Measurements from ENCODE around the gene MS4A10. TPM values are rescaled to one million over a fixed set of nuclear protein-coding genes. Genes with fewer than 3 reads are reported as not detected.

Gene MS4A10
- polyA plus RNA-seq, 12 donors, result not detected

DNA sequence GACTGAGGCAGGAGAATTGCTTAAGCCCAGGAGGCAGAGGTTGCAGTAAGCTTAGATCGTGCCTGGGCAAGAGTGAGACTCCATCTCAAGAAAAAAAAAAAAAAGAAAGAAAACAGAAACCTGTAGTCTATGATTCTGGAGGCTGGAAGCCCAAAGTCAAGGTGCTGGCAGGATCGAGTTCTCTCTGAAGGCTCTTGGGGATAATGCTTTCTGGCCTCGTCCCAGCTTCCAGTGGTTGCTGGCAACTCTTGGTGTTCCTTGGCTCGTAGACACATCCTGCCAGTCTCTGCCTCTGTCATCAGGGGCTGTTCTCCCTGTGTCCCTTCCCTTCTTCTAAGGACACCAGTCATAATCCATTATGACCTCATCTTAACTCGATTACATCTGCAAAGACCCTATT, 40.0 kb downstream of the MS4A10 start:
- DNase-seq, result no peak

DNA sequence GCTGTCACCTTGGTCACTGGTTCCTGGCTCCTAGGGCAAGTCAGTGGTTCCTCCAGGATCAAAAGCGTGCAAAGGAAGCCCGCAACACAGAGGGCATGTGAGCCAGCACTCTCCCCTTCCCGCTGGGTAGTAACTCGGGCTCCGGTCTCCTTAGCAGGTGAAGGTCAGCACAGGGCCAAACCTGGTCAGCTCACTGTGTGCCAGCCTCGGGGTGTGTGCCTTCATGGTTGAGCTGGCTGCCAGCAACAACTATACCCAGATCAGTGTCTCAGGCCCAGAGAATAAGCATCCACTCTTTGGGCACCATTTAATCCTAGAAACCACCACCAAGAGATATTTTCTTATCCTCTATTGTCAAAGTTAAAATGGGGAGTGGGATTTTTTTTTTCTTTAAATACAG, 40.7 kb downstream of the MS4A10 start:
- no peak for DNase-seq

DNA sequence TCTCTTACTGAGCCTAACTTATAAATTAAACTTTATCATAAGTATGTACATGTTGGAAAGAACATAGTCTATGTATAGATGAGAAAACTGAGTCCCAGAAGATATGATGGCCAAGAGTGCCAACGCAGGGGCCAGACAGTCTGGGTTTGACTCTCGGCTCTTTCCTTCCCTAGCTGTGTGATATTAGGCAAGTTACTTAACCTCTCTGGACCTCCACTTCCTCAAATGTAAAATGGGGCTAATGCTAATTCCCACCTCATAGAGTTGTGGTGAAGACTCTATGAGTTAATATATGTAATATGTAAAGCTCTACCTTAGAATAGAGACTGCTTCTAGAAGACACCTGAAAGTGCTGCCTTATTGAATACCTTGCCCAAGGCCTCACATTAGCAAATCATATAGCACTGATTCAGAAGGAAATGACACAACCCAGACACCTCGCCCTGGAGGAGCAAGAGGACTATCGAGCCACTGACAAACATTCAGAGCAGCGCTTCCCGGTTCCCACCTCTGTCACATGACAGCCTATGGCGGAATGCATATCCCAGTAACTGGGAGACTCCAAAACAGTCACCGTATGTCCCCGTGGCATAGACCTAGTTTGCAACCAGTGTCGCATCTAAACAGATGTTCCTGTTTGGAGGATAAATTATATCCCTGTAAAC, 45.5 kb downstream of the MS4A10 start:
- DNase-seq, result no peak

DNA sequence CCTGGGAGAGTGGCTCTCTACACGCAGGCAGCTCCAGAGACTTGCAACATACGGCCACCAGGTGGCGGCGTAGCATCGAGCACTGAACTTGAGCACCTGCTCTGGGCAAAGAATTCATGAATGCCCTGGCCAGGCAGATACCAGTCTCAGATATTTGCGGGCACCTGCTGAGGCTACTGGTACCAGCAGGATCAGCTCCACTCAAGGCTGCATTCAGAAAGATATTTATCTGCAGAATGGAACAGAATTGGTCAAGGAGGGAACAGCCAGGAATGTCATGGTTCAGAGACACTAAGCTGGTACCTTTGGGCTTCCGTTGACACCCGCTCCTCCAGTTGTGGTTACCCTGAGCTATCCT, 46.0 kb downstream of the MS4A10 start:
- DNase-seq, result peak; percentile 81

DNA sequence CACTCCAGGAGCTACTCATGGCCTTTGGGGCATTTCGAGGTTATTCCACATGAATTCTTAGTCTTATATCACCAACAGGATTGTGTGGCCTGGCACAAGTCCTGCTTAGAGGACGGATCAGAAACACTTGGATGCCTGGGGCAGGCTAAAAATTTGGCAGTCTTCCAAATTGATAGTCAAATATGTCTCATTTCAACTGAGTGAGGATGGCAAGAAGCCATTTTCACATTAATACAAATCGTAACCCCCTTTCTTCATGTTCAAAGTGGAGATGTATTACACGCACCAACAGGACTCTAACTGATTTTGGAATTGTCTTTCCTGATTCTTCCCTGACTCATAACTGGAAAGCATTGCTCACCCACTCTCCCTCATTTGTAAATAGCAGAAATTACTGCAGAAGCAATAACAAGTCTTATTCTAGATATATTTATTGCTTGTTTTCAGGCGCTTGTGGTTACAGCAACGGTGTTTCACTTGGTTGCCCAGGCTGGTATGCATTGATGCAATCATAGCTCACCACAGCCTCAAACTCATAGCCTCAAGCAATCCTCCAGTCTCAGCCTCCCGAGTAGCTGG, 46.5 kb downstream of the MS4A10 start:
- no peak for DNase-seq

DNA sequence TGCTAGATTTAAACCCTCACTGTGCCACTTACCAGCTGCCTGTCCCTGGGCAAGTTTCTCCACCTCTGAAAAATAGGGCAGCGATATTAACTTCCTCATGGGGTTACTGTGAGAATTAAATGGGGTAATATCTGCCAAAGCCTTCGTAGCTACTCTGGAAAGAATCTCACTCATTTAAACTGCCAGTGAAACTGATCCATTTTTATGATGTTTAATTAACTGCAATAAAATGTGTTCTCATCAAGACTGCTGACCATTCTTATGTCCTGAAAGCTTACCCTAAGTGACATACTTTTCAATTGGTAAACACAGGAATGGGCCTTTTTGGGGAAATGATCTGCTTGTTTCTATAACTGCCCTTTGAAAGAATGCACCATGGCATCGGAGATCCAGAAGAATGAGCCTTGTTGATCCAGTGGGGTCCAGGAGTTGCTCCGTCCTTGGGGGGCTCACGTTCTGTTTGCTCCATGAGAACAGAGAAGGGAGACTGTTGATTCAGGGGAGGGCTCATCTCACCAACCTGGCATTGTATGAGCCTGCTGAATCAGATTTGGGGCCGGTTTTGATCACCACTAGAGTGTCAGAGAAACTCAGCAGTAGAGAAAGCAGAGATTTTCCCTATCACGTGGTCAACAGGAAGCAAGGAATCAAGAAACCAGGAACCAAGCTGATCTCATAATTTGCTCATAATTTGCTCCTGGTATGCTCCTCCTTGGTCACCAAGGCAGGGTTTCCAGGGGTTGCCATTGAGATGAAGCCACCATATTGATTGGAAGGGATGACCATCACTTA, 49.8 kb downstream of the MS4A10 start:
- DNase-seq, result no peak

DNA sequence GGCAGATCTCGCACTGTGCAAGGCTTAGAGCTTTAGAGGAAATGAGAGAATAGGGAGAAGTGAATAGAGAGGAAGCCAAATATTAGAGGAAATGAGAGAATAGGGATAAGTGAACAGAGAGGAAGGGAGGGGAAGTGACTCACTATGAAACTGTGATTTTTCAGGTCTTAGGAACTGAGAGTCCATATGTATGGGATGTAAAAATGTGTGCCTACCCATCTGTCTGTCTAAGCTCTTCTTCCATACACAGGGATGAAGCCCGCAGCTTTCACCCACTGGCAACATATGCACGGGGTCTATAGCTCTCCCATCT, 50.4 kb downstream of the MS4A10 start:
- no peak for DNase-seq

DNA sequence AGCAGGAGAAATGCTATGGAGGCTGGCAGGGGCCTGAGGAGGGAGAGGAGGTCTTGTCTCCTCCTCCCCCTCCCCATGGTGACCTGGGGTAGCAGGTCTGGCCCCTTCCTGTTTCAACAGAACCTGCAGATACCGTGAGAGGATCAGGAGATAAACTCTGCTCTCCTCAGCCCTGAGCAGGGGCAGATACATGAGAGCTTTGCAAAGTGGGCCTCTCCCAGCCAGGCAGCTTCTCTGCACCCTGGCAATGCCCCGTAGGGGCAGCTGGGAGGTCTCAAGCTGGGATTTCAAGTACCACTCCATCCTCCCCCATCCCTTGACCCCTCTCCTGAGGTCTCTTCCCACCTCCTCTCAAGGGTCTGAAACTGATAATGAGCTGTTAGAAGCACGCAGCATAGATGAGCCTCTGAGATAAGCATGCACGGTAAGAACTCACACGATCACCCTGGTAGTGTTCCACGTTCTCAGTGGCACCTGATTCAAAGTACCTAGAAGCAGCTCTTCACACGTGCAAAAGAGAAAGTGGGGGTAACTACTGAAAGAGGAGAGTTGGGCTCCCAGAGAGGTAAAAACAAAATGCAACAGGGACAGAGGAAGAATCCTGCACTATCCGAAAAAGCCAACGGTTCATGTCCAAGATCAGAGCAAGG, 51.9 kb downstream of the MS4A10 start:
- DNase-seq, result no peak

DNA sequence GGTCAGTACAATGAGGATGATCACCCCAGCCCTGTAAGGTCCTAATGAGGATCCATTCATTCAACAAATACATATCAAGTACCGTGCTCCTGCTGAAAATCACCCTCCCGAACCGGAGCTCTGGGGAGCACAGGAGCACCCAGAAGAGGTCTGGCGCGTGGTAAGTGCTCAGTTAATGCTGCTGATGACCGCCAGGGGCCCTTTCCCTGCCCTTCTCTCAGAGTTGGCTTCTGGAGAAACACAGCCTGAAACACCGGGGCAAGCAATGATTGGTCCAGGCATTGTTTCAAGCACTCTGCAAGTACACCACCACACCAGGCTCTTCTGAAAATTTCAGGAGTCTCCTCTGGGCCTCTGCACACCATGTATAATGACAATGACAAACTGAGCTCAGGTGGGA, 53.0 kb downstream of the MS4A10 start:
- DNase-seq, result no peak

DNA sequence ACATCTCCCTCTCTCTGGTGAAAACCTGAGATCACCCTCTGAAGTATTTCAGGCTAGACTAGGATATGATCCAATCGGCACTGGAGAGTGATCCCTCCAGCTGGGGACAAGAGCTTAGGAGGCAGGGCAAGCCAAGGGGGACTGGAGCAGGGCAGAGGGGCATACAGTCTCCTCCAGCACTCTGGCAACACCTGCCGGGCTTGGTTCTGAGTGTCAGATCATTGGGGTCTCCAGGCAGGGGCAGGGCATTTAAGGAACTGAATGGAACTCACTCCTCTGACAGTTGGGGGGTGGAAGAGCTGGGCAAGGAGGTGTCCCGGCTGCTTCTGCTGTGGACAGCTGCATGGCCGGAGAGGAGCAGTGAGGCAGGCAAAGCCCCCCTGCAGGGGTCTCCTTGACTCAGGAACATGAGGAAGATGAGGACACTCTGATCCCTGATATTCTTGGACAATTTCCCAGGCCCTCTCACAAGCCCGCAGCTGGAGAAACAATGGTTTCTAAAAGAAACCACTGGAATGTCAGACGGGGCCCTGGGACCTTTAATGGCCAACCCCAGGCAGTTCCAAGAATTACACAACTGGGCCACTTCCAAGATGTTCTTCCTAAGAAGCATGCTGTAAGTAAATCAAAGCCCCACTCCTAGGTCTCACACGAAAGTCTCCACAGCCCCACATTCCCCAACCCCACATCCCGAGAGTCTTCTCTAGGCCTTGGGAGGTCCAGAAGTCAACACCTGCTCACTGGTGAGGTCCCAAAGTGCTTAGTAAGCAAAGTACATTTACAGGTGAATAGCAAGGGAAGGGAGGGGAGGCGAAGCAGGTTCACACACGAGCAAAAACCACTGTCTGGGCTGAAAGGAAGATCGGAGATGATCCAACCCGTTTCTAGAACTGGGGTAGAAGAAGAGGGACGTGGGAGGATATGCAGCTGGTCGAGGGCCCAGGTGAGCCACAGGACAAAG, 55.6 kb downstream of the MS4A10 start:
- peak; percentile 88 for DNase-seq

DNA sequence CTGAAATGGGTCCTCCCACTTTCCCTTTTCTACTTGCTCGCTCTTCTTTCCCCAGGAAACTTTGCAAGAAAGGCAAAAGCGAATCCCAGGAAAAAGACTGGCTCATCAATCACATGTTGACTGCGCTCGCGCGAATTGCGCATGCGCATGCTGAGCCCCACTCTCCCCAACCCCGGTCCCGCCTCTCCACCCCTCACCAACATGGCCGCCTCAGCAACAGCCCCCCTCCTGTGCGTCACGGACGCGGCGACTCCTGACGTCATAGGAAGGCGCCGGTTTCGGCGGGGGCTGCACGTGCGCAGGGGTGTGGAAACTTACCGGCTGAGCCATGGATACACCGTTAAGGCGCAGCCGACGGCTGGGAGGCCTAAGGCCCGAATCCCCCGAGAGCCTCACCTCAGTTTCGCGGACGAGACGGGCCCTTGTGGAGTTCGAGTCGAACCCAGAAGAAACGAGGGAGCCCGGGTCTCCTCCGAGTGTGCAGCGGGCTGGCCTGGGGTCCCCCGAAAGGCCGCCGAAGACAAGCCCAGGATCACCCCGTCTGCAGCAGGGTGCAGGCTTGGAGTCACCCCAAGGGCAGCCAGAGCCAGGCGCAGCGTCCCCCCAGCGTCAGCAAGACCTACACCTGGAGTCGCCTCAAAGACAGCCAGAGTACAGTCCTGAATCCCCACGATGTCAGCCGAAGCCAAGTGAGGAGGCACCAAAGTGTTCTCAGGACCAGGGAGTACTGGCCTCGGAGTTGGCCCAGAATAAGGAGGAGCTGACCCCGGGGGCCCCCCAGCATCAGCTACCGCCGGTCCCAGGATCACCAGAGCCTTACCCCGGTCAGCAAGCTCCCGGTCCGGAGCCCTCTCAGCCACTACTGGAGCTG, 56.9 kb downstream of the MS4A10 start, which contains the start of gene CCDC86:
TSS of gene CCDC86 (plus strand) at position 317 of the 871 bp plus-strand sequence. CDS start at position 329, 12 bp downstream.
- DNase-seq, result peak; percentile 99

DNA sequence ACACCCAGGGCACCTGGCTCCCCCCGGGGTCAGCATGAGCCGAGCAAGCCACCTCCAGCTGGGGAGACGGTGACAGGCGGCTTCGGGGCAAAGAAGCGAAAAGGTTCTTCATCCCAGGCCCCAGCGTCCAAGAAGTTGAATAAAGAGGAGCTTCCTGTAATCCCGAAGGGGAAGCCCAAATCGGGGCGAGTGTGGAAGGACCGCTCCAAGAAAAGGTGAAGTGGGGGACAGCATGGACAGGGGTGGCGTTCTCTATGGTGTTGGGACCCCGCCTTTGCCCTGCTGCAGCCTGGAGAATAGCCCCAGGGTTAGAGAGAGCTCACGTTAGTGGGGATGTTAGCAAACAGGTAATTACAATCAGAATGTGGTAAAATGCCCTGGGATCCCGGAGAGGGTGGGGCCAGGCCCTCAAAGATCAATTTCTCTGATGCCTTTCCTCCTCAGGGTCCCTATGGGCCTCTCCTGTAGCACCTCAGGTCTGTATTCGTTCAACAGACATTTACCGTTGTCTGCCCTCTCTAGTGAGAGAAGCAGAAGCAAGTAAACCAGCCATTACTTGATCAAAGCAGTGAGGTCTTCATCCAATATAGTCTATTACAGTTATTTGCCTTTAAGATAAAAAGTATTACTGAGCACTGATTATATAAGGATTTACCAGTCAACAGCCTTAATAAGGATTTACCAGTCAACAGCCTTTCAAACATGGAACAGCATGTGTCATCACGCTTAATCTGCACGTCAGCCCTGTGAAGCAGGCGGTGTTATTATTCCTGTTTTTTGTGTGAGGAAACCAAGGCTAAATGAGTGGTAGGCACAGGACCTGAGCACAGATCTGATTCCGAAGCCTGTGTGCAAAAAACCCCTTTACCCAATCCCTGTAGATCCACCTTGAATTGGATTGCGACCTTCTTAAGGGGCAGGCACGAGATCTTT, 57.8 kb downstream of the MS4A10 start:
- no peak for DNase-seq

DNA sequence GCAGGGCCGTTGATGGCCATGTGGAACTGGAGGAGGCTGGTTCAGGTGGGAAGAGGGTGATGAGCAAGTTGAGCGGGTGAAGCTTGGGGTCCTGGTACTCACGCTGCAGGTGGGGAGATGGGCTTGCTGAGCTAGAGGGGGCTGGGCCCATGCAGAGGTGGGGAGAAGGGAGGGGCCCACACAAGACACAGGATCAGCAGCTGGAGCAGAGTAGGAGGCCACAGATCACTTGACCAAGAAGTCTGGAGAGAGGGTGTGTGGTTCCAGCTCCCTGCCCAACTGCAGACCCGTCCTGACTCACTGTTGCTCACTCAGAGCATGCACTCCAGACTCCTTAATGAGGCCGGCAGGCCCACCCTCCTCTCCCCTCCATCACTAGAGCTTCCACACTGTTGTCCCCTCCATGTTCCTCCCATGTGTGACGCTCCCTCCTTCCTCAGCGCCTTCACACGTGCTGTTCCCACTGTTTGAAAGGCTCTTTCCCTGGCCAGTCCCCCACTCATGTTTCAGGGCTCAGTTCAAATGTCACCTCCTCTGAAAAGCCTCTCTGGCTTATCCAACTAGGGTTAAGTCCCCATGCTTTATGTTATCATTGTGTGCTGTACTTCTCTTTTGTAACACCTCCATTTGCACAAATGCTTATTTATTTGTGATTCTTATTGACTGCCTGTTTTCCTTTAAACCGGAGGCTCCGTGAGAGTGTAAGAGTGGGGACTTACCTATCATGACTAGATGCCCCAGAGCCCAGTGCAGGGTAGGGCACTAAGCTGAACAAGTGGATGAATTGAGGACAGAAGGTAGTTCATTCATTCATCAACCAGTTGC, 59.1 kb downstream of the MS4A10 start:
- no peak for DNase-seq

DNA sequence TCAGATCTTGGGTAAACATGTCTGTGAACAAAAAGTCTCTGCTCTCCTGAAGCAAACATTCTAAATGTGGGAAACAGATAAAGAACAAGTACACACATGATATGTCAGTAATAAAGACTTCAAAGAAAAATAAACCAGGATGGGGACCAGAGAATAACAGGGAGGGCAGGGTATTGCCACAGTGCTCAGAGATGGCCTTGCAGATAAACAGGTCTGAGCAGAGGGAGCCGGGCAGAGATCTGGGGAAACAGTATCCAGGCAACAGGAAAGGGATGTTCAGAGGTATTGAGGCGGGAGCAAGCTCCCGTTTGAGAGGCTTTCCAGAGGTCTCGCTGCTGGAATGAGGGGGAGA, 59.7 kb downstream of the MS4A10 start:
- no peak for DNase-seq

DNA sequence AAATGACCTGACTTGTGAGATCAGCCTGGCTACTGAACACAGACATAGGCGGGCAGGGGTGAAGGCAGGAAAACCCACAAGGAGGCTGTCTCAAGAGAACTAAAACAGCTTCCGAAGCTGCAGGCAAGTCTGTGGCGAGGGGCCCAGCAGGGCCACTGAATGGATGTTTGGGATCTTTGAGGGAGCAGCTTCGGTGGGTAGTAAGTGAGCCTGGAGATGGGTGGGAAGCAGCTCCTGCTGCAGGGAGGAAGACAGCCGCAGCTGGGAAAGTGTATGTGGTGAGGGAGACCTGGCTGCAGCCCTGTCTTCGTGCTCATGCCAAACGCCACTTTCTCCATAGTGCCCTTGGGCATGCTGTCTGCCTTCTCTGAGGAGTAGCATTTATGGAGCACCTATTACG, 60.2 kb downstream of the MS4A10 start:
- no peak for DNase-seq

DNA sequence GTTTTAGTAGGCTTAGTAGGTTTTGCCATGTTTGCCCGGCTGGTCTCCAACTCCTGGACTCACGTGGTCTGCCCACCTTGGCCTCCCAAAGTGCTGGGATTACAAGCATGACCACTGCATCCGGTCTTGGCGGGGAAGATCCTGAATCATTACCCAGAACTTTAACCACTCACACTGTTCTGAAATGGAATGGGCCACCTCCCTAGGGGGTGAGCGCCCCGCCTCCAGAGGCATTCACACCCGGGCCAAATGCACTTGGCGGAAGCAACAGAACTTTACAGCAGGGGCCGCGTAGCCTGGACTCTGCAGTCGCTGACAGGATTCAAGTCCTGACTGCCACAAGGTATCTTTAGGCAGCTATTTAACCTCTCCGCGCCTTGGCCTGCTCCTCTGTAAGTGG, 62.1 kb downstream of the MS4A10 start:
- no peak for DNase-seq

DNA sequence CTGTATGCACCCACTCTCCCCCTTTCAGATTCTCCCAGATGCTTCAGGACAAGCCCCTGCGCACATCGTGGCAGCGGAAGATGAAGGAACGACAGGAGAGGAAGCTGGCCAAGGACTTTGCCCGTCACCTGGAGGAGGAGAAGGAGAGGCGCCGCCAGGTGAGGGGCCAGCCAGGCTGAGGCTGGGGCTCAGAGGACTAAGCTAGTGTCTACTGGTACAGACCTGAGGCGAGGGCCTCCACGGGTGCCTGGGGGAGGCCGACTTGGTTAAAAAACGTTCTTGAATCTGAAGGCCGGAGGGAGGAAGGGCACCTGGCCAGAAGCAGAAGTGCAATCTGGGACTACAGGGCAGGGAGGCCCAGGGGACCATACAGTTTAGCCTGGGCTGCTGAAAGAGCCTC, 62.8 kb downstream of the MS4A10 start:
- DNase-seq, result no peak

DNA sequence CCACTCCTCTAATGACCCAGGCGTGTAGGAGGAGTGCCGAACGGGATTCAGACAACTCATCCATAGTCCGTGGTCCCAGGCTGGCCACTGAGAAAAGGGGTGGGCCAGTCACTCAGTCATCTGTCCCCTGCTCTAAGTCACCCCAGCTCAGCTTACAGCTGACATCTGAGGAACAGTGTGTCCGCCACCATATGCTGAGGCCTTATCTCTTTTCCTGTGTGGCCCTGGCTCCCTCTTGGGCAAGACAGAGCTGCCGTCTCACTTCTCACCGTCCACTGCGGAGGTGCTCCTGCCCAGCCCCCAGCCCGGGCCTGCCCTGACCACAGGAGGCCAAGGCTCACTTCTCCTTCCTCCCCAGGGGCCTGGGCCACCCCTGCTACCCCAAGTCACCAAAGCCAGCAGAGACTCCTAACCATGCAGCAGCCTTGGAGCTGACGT, 63.6 kb downstream of the MS4A10 start:
- no peak for DNase-seq
